Chondrocyte (in vitro differentiated cells): ENCODE data around the gene PIEZO2. TPM values are rescaled to one million over a fixed set of nuclear protein-coding genes. Genes with fewer than 3 reads are reported as not detected.

Experiments
- DNase-seq: peaks from one replicate; pipeline ENCODE4 v3.0.0; 2021; ENCODE audit warnings: mixed read lengths, low spot score
- H3K27ac Mint-ChIP-seq: one replicate; pipeline ENCODE4 v1.8.0; 2021; ENCODE audit warnings: mild to moderate bottlenecking, moderate library complexity, mixed read lengths; ENCODE audit not compliant: unreplicated experiment
- H3K27me3 Mint-ChIP-seq: 2 replicates; pipeline ENCODE4 v1.8.0; 2021; ENCODE audit warnings: low read depth, mixed read lengths
- H3K36me3 Mint-ChIP-seq: 2 replicates; pipeline ENCODE4 v1.8.0; 2021; ENCODE audit warnings: low read depth, mixed read lengths
- H3K4me1 Mint-ChIP-seq: 2 replicates; pipeline ENCODE4 v1.8.0; 2021; ENCODE audit warnings: low read depth, mild to moderate bottlenecking, mixed read lengths
- H3K4me3 Mint-ChIP-seq: one replicate; pipeline ENCODE4 v1.8.0; 2021; ENCODE audit warnings: mild to moderate bottlenecking, moderate library complexity, mixed read lengths; ENCODE audit not compliant: unreplicated experiment
- H3K9me3 Mint-ChIP-seq: 2 replicates; pipeline ENCODE4 v1.8.0; 2021; ENCODE audit warnings: low read depth, mixed read lengths
- CTCF ChIP-seq: fragments of 200-600 bp; sonication (generic); IDR thresholded peaks from 2 replicates; pipeline ENCODE4 v1.5.0; 2021; ENCODE audit warnings: antibody characterized with exemption, mild to moderate bottlenecking, moderate library complexity
- total RNA-seq: library from RNA; stranded (reverse); gene quantifications from 3 replicates; pipeline ENCODE4 v1.2.1, GENCODE V29; 2021

The PIEZO2 gene
- total RNA-seq, 1 donor from 2014 or later: 142 TPM

DNA sequence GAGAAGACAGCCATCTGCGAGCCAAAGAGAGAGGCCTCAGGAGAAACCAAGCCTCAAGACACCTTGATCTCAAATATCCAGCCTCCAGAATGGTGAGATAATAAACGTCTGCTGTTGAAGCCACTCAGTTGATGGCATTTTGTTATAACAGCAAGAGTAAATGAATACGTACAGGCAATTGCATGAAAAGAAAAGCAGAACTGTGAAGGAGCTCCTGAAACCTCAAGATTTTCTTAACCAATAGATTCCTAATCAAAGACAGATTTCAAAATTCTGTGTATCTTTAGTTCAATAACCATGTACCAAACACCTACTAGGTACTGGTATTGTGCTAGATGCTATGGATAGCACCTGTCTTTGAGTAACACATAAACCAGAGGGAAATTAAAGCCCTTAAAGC, 139.5 kb downstream of the PIEZO2 start:
- DNase-seq: no peak
- peaks cover 5% of the 10 kb centered on the region for H3K9me3 Mint-ChIP-seq
- H3K27ac Mint-ChIP-seq: no peak overlapping the region

GRCh38 chr18:11009147-11009546, 140.2 kb downstream of the PIEZO2 start:
- no peak for TF ChIP-seq CTCF
- Mint-ChIP-seq H3K27ac (no peak overlapping the region), H3K9me3 (peaks cover 12% of the 10 kb centered on the region), H3K27me3 (no peaks in the 10 kb centered on the region), H3K36me3 (peaks cover 5% of the 10 kb centered on the region), H3K4me1 (peaks cover 38% of the 10 kb centered on the region), H3K4me3 (no peak overlapping the region)
- DNase-seq: no peak

More for the DNA sequence above, 139.5 kb downstream of the PIEZO2 start:
- Mint-ChIP-seq H3K4me1 (peaks cover 31% of the 10 kb centered on the region), H3K27me3 (no peaks in the 10 kb centered on the region), H3K36me3 (peaks cover 2% of the 10 kb centered on the region), H3K4me3 (no peak overlapping the region)
- TF ChIP-seq CTCF: no peak

DNA sequence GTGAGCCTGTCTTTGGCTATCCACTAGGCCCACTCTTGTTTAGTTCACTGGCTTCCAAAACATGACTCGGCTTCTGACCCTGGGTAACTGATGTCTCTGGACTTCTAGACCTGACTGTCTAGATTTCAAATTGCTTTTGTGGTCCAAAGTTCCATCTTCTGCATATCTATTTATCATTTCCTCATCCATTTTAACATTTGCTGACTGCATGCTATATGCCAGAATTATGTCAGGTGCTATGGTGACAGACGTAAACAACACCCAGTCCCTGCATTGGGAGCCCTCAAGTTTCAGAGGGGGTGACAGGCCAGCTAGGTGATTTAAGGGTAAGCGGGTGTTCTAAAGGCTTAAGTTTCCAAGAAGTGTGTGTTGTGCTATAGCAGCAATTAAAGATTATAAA, 140.9 kb downstream of the PIEZO2 start:
- Mint-ChIP-seq H3K4me3 (no peak overlapping the region), H3K36me3 (peaks cover 7% of the 10 kb centered on the region), H3K9me3 (peaks cover 12% of the 10 kb centered on the region), H3K4me1 (peaks cover 45% of the 10 kb centered on the region), H3K27ac (peak overlapping the region; percentile 2), H3K27me3 (no peaks in the 10 kb centered on the region)
- DNase-seq: no peak
- TF ChIP-seq CTCF: no peak

DNA sequence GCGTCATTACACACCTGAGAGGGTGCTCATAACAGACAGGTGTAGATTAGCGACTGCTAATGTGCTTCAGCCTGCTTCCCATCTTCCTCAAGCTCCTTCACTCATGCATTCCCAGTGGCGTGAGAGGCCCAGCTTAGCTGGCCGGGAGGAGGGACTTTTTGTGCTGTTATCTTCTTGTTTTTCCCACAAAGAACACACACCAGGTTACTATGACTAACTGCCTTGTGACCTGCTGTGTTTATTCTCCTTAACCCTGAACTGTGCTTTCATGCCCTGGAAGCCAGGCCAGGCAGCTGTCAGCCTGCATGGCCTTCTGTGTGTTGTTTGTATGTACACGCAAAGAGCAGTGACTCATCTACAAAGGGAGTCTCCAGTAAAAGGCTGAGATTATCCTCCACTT, 143.8 kb downstream of the PIEZO2 start:
- H3K27ac Mint-ChIP-seq: peak overlapping the region; percentile 91
- H3K4me3 Mint-ChIP-seq: no peak overlapping the region
- H3K9me3 Mint-ChIP-seq: peaks cover 12% of the 10 kb centered on the region
- TF ChIP-seq CTCF: no peak
- H3K4me1 Mint-ChIP-seq: peaks cover 60% of the 10 kb centered on the region
- peaks cover 7% of the 10 kb centered on the region for H3K36me3 Mint-ChIP-seq
- no peaks in the 10 kb centered on the region for H3K27me3 Mint-ChIP-seq
- DNase-seq: no peak

DNA sequence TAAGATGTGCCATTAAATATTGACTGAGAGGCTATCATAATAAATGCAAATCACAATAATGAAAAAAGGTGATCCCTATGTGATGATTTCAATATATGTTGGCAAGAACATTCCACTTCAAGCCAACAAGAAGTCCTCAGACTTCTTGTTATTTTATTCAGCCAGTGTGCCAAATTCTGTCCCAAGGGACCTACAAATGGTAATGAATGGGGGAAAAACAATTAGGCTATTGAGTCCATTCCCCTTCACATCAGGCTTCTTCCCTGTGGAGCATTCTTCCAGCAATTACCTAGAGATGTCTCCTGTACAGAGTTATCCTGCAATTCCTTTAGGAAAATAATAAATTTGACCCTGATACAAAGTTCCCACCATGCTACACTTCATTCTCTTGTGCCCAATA, 144.4 kb downstream of the PIEZO2 start:
- DNase-seq: no peak
- Mint-ChIP-seq H3K36me3 (peaks cover 7% of the 10 kb centered on the region), H3K27me3 (no peaks in the 10 kb centered on the region), H3K4me1 (peaks cover 60% of the 10 kb centered on the region), H3K9me3 (peaks cover 12% of the 10 kb centered on the region), H3K27ac (peak overlapping the region; percentile 91), H3K4me3 (no peak overlapping the region)
- no peak for TF ChIP-seq CTCF
